ENCODE measurements around the gene OR10D3. TPM values are rescaled to one million over a fixed set of nuclear protein-coding genes. Genes with fewer than 3 reads are reported as not detected.

The OR10D3 gene, protein sequence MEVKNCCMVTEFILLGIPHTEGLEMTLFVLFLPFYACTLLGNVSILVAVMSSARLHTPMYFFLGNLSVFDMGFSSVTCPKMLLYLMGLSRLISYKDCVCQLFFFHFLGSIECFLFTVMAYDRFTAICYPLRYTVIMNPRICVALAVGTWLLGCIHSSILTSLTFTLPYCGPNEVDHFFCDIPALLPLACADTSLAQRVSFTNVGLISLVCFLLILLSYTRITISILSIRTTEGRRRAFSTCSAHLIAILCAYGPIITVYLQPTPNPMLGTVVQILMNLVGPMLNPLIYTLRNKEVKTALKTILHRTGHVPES
- total RNA-seq: not detected
- long read RNA-seq, donor 1: 0 reads
- long read RNA-seq, donor 2: 0 reads

DNA sequence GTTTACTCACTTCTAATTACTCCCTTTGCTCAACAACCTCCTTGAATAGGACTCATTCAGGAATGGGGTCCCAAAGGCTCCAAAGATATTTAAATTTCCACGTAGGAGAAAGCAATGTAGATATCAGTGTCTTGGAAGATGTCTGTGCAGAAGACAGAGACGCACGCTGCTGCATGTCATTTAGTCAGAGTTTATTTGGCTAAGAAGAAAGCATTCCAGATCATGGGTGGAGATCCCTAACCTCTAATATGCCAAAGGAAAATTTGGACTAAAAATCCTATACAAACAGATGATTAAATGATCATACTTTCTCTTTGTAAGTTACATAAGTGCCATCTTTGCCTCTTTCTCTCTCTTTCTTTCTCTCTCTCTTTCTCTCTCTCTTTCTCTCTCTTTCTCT lies at the start of gene OR10D3:
OR10D3 (plus strand) TSS at position 278 of the 400 bp plus-strand sequence. CDS start 1,925 bp downstream, outside the sequence.
- H3K4me1 ChIP-seq (ENCODE audit: low read depth): no peaks in the 10 kb centered on the region
- no peaks in the 10 kb centered on the region for H3K9me3 ChIP-seq
- no peak within 1 kb of the TSS for H3K4me3 ChIP-seq
- no peaks in the 10 kb centered on the region for H3K36me3 ChIP-seq (ENCODE audit: low read depth)
- ATAC-seq: no peak
- TF ChIP-seq, protein P1, sequence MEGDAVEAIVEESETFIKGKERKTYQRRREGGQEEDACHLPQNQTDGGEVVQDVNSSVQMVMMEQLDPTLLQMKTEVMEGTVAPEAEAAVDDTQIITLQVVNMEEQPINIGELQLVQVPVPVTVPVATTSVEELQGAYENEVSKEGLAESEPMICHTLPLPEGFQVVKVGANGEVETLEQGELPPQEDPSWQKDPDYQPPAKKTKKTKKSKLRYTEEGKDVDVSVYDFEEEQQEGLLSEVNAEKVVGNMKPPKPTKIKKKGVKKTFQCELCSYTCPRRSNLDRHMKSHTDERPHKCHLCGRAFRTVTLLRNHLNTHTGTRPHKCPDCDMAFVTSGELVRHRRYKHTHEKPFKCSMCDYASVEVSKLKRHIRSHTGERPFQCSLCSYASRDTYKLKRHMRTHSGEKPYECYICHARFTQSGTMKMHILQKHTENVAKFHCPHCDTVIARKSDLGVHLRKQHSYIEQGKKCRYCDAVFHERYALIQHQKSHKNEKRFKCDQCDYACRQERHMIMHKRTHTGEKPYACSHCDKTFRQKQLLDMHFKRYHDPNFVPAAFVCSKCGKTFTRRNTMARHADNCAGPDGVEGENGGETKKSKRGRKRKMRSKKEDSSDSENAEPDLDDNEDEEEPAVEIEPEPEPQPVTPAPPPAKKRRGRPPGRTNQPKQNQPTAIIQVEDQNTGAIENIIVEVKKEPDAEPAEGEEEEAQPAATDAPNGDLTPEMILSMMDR (IDR thresholded peaks at IDR 0.05): no peak
- no peak for DNase-seq
- intact Hi-C loops (cut with DNase I, micrococcal nuclease): no loop called here

DNA sequence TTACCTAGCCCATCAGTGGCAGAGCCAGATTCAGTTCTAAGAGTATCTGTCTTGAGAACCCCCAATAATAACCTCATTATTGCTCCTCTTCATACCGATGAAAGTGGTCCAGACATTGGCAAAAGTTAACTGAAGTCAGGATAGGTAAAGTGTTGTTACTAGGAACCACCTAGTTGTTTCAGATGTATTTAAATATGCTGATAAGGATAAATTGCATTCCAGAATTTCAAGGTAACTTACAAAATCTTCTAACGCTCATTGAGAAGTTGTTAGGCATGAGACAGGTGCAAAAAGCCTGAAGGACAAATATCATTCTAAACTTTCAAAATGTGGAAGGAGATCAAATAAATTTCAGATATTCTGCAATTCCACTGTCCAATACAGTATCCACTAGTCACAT lies 40.1 kb upstream of the OR10D3 start:
- DNase-seq (no peak), ATAC-seq (no peak)
- intact Hi-C loops (cut with DNase I, micrococcal nuclease): no loop called here
- Histone ChIP-seq H3K9me3 (no peaks in the 10 kb centered on the region), H3K4me1 (ENCODE audit: low read depth) (no peaks in the 10 kb centered on the region), H3K4me3 (no peak overlapping the region), H3K36me3 (ENCODE audit: low read depth) (no peaks in the 10 kb centered on the region)
- TF ChIP-seq, protein P1 (IDR thresholded peaks at IDR 0.05): no peak

DNA sequence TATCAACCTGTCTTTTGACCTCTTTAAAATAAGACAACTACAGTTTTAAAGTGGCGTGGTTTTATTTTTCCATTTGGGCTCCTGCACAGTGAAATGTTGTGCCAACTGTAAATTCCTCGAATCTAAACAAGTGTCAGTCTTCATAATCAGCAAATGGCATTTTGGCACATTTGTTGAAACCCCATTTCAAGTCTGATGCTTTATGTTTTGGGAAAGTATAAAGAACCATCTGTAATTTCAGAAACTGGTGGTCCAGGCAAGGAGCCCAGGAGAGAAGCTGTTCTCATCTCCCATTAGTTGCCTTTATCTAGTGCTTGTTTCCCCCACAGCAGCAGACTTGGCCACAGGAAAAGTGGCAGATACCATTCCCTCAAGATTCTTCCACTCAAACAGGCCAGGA lies 35.2 kb upstream of the OR10D3 start:
- intact Hi-C loops (cut with DNase I, micrococcal nuclease): no loop called here
- TF ChIP-seq, protein P1 (IDR thresholded peaks at IDR 0.05): no peak
- no peaks in the 10 kb centered on the region for H3K36me3 ChIP-seq (ENCODE audit: low read depth)
- DNase-seq: no peak
- H3K4me1 ChIP-seq (ENCODE audit: low read depth): no peaks in the 10 kb centered on the region
- no peaks in the 10 kb centered on the region for H3K9me3 ChIP-seq
- no peak overlapping the region for H3K4me3 ChIP-seq
- ATAC-seq: no peak

DNA sequence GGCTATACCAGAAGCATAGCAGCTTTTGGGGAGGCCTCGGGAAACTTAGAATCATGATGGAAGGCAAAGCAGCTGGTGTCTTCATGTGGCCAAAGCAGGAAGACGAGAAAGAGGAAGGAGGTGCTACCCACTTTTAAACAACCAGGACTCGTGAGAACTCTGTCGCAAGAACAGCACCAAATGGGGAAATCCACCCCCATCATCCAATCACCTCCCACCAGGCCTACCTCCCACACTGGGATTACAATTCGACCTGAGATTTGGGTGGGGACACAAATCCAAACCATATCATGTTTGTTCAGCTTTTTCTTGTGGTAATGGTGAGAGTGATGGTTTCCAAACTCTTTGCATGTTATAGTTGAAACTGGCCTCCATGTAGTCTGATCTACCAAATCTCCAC lies 32.5 kb upstream of the OR10D3 start:
- Histone ChIP-seq H3K4me3 (no peak overlapping the region), H3K9me3 (no peaks in the 10 kb centered on the region), H3K4me1 (ENCODE audit: low read depth) (no peaks in the 10 kb centered on the region), H3K36me3 (ENCODE audit: low read depth) (no peaks in the 10 kb centered on the region)
- ATAC-seq (no peak), DNase-seq (no peak)
- intact Hi-C loops (cut with DNase I, micrococcal nuclease): no loop called here
- TF ChIP-seq, protein P1 (IDR thresholded peaks at IDR 0.05): no peak

DNA sequence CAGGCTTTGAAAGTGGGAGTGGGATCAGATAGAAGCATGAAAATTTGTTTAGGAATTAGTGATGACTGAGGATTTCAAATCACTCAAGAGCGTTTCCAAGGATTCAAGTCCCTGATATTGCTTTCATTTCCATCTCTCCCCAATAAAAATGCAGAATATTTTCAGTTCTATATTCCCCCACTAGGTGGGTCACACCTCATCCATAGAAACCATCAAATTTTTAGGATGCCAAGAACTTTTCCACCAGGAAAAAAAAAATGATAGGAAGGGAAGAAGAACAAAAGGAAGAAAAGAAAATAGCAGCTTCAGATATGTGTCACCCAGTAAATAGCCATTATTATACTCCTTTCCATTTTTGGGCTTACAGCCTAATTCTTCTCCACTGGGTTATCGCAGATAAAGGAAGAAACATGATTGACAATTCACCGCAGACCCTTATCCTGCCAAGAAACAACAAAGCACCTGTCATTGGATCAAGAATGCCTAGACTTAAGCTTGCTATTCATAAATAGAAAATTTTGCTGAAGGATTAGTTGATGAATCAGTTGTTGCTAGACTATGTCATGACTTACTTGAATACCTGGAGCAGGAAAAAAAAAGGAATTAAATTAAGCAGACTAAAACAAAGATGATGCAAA lies 30.3 kb upstream of the OR10D3 start:
- DNase-seq (no peak), ATAC-seq (no peak)
- no peak overlapping the region for H3K4me3 ChIP-seq
- no peaks in the 10 kb centered on the region for H3K9me3 ChIP-seq
- no peaks in the 10 kb centered on the region for H3K36me3 ChIP-seq (ENCODE audit: low read depth)
- intact Hi-C loops (cut with DNase I, micrococcal nuclease): no loop called here
- H3K4me1 ChIP-seq (ENCODE audit: low read depth): no peaks in the 10 kb centered on the region
- TF ChIP-seq, protein P1 (IDR thresholded peaks at IDR 0.05): no peak
